NCI-H1417 (cell line): Measurements from ENCODE around the gene CWF19L2.
"Not testable (repeated sequence)": the region's sequence is repeated elsewhere in the genome, so short reads cannot be mapped to it uniquely, and the experiment has no call there.

Experiments
- DNase-seq, 3 experiments: peaks; one replicate each; lab custom pipeline; 2025; lab: John Stamatoyannopoulos, UW

Gene CWF19L2

GRCh38 chr11:107457558-107458271 lies at the start of gene CWF19L2:
Gene CWF19L2 (minus strand): TSS chr11:107457825. CDS start chr11:107457816, 9 bp downstream.
- DNase-seq = peak; percentile 95 to 99 (median 95)

- no peak for DNase-seq
These were observed 48.1 kb upstream of the CWF19L2 start for GRCh38 chr11:107505647-107506225.

- no peak for DNase-seq
These were observed 47.4 kb upstream of the CWF19L2 start for GRCh38 chr11:107504981-107505380.

GRCh38 chr11:107501713-107502112 lies 44.1 kb upstream of the CWF19L2 start:
- no peak for DNase-seq

GRCh38 chr11:107497371-107497770 lies 39.7 kb upstream of the CWF19L2 start:
- not testable (repeated sequence) for DNase-seq

GRCh38 chr11:107496011-107496410 lies 38.4 kb upstream of the CWF19L2 start:
- no peak for DNase-seq

- peak in 1 of 3 experiments; percentile 11 for DNase-seq
These were observed 36.4 kb upstream of the CWF19L2 start for GRCh38 chr11:107494055-107494454.

- no peak for DNase-seq
These were observed 35.5 kb upstream of the CWF19L2 start for GRCh38 chr11:107493117-107493516.

GRCh38 chr11:107490836-107491235 lies 33.2 kb upstream of the CWF19L2 start:
- DNase-seq = no peak

GRCh38 chr11:107482234-107482633 lies 24.6 kb upstream of the CWF19L2 start:
- DNase-seq = peak in 2 of 3 experiments; percentile 13 to 34

GRCh38 chr11:107478922-107479321 lies 21.3 kb upstream of the CWF19L2 start:
- no peak for DNase-seq

GRCh38 chr11:107477820-107478219 lies 20.2 kb upstream of the CWF19L2 start:
- no peak for DNase-seq

- DNase-seq = no peak
These were observed 16.2 kb upstream of the CWF19L2 start for GRCh38 chr11:107473792-107474191.

GRCh38 chr11:107472966-107473365 lies 15.3 kb upstream of the CWF19L2 start:
- no peak for DNase-seq

- peak in 2 of 3 experiments; percentile 6 to 20 for DNase-seq
These were observed 11.0 kb upstream of the CWF19L2 start for GRCh38 chr11:107468596-107468995.

GRCh38 chr11:107467696-107468095 lies 10.1 kb upstream of the CWF19L2 start:
- DNase-seq = no peak

- DNase-seq = not testable (repeated sequence)
These were observed 8.7 kb upstream of the CWF19L2 start for GRCh38 chr11:107466275-107466866.

GRCh38 chr11:107457205-107457557 lies 444 bp downstream of the CWF19L2 start:
- DNase-seq = no peak

- DNase-seq = no peak
These were observed 3.9 kb downstream of the CWF19L2 start for GRCh38 chr11:107453594-107454286.

GRCh38 chr11:107446822-107447431 lies 10.7 kb downstream of the CWF19L2 start:
- no peak for DNase-seq

GRCh38 chr11:107442715-107443215 lies 14.9 kb downstream of the CWF19L2 start:
- DNase-seq = no peak

GRCh38 chr11:107439586-107440167 lies 17.9 kb downstream of the CWF19L2 start:
- DNase-seq = no peak
